Immature natural killer cell (primary cell): ENCODE measurements around the gene TRIM52. TPM values are rescaled to one million over a fixed set of nuclear protein-coding genes. Genes with fewer than 3 reads are reported as not detected.

ENCODE experiments used
- DNase-seq, 3 donors: peaks; one replicate each; pipeline ENCODE4 v3.0.0; 2022; ENCODE audit warnings: mixed read lengths in 1 of 3
- H3K27ac Mint-ChIP-seq, 6 donors: one replicate each; pipeline ENCODE4 v1.8.0; 2020; ENCODE audit warnings: mixed read lengths in 6 of 6, mild to moderate bottlenecking in 5 of 6, inconsistent platforms in 4 of 6, moderate library complexity in 3 of 6
- H3K27me3 Mint-ChIP-seq, 3 donors: one replicate each; pipeline ENCODE4 v1.8.0; 2020 to 2021; ENCODE audit warnings: low read depth in 3 of 3, mild to moderate bottlenecking in 3 of 3, mixed read lengths in 3 of 3, moderate library complexity in 3 of 3, inconsistent platforms in 1 of 3
- H3K36me3 Mint-ChIP-seq, 3 donors: one replicate each; pipeline ENCODE4 v1.8.0; 2020; ENCODE audit warnings: mixed read lengths in 3 of 3, inconsistent platforms in 2 of 3, mild to moderate bottlenecking in 2 of 3
- H3K4me1 Mint-ChIP-seq, 2 donors: one replicate each; pipeline ENCODE4 v1.8.0; 2020; ENCODE audit warnings: inconsistent platforms in 2 of 2, mild to moderate bottlenecking in 2 of 2, mixed read lengths in 2 of 2, moderate library complexity in 1 of 2
- H3K4me3 Mint-ChIP-seq, 5 donors: one replicate each; pipeline ENCODE4 v1.8.0; 2020; ENCODE audit warnings: mild to moderate bottlenecking in 5 of 5, mixed read lengths in 5 of 5, inconsistent platforms in 3 of 5, moderate library complexity in 3 of 5
- H3K9me3 Mint-ChIP-seq, 6 donors: one replicate each; pipeline ENCODE4 v1.8.0; 2020; ENCODE audit warnings: mild to moderate bottlenecking in 6 of 6, mixed read lengths in 6 of 6, inconsistent platforms in 4 of 6, moderate library complexity in 3 of 6
- polyA plus RNA-seq, 3 donors: library from polyadenylated mRNA; unstranded; fragments of 300-500 nt; fragmentation: Illumina TruSeq; gene quantifications; one replicate each; pipeline ENCODE4 v1.2.3, GENCODE V29; 2021

The TRIM52 gene
- polyA plus RNA-seq, 3 donors from 2014 or later, result 16.0 to 42.6 (median 18.0) TPM

GRCh38 chr5:181245427-181246275 is 15.3 kb downstream of the TRIM52 start:
- H3K4me1 Mint-ChIP-seq, result peaks cover 77 to 92% of the 10 kb centered on the region in 2 donors
- no peak for DNase-seq
- H3K36me3 Mint-ChIP-seq, result peaks cover 8 to 22% (median 9%) of the 10 kb centered on the region in 3 donors
- peak overlapping the region; percentile 89 to 99 (median 93) for H3K4me3 Mint-ChIP-seq
- H3K27ac Mint-ChIP-seq, result peak overlapping the region; percentile 92 to 97 (median 96)
- H3K27me3 Mint-ChIP-seq, result peaks cover 7 to 17% (median 13%) of the 10 kb centered on the region in 3 donors
- no peaks in the 10 kb centered on the region for H3K9me3 Mint-ChIP-seq

- Mint-ChIP-seq H3K27me3 (peaks cover 6 to 20% (median 18%) of the 10 kb centered on the region in 3 donors), H3K4me3 (peak within 1 kb of the TSS; percentile 94 to 100 (median 99)), H3K27ac (peak within 1 kb of the TSS; percentile 92 to 99 (median 97)), H3K9me3 (no peaks in the 10 kb centered on the region), H3K4me1 (peaks cover 67 to 85% of the 10 kb centered on the region in 2 donors), H3K36me3 (peaks cover 14 to 32% (median 16%) of the 10 kb centered on the region in 3 donors)
- peak; percentile 88 for DNase-seq
Observed at GRCh38 chr5:181243564-181244343, 17.2 kb downstream of the TRIM52 start, which contains the start of gene RACK1. Gene RACK1 (minus strand): TSS chr5:181243906. CDS start chr5:181243800, 106 bp downstream.

DNA sequence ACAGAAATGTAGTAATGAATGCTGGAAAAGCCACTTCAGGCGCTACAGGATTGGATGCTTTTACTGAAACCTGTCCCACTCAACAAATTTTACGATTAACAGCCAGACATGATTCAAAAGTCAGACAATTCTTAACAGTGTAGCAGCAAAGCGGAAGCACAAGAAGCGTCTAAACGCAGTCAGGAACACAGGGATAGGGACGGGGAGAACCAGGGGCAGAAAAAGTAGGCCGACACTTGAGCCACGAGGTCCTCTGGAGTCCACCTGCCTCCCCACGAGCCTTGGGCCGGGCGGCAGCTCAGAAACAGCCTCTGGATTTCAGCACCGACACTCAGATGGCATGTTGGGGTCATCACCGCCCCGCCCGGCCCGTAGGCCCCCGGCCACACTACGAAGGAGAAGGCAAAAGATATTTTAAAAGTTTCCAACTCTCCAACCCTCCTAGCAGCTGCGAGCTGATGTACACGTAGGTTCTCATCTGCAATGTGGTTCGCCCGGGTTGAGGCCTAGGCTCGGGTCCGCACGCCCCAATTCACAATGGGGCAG is 17.9 kb downstream of the TRIM52 start:
- H3K27me3 Mint-ChIP-seq, result peaks cover 6 to 21% (median 18%) of the 10 kb centered on the region in 3 donors
- H3K4me1 Mint-ChIP-seq, result peaks cover 61 to 83% of the 10 kb centered on the region in 2 donors
- H3K4me3 Mint-ChIP-seq, result peak overlapping the region; percentile 94 to 100 (median 99)
- H3K9me3 Mint-ChIP-seq, result no peaks in the 10 kb centered on the region
- DNase-seq, result no peak
- H3K36me3 Mint-ChIP-seq, result peaks cover 19 to 37% (median 20%) of the 10 kb centered on the region in 3 donors
- peak overlapping the region; percentile 92 to 99 (median 97) for H3K27ac Mint-ChIP-seq

GRCh38 chr5:181242031-181242451 is 18.9 kb downstream of the TRIM52 start:
- H3K4me1 Mint-ChIP-seq, result peaks cover 54 to 79% of the 10 kb centered on the region in 2 donors
- no peaks in the 10 kb centered on the region for H3K9me3 Mint-ChIP-seq
- H3K27ac Mint-ChIP-seq, result peak overlapping the region; percentile 92 to 99 (median 97)
- peak overlapping the region; percentile 94 to 100 (median 99) for H3K4me3 Mint-ChIP-seq
- H3K36me3 Mint-ChIP-seq, result peaks cover 22 to 45% (median 31%) of the 10 kb centered on the region in 3 donors
- peaks cover 3 to 21% (median 16%) of the 10 kb centered on the region in 3 donors for H3K27me3 Mint-ChIP-seq
- DNase-seq, result no peak

DNA sequence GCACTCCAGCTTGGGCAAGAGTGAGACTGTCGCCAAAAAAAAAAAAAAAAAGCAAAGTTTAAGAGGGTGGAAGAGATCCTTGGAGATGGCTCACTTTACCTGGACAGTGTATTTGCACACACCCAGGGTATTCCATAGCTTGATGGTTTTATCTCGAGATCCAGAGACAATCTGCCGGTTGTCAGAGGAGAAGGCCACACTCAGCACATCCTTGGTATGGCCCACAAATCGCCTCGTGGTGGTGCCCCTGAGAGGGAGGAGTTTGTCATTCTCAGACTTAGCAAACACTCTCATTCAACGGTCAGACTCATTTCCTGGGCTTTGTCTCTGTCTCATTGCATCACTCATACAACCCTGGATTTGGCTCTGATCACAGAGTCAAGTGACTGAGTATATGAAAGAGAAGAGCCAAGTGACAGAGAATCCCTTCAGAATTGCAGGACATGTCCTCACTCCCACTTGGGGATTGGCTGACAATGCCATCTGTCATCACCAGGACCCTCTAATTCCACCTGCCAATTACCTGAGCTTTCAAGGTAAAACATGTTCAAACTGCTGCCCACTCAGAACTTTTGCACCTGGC is 19.5 kb downstream of the TRIM52 start:
- DNase-seq, result peak in 2 of 3 donors; percentile 15 to 47
- peaks cover 25 to 50% (median 36%) of the 10 kb centered on the region in 3 donors for H3K36me3 Mint-ChIP-seq
- H3K4me1 Mint-ChIP-seq, result peaks cover 51 to 75% of the 10 kb centered on the region in 2 donors
- H3K27ac Mint-ChIP-seq, result peak overlapping the region; percentile 92 to 99 (median 97)
- peak overlapping the region; percentile 94 to 100 (median 99) for H3K4me3 Mint-ChIP-seq
- H3K27me3 Mint-ChIP-seq, result peaks cover 3 to 21% (median 16%) of the 10 kb centered on the region in 3 donors
- H3K9me3 Mint-ChIP-seq, result no peaks in the 10 kb centered on the region

DNA sequence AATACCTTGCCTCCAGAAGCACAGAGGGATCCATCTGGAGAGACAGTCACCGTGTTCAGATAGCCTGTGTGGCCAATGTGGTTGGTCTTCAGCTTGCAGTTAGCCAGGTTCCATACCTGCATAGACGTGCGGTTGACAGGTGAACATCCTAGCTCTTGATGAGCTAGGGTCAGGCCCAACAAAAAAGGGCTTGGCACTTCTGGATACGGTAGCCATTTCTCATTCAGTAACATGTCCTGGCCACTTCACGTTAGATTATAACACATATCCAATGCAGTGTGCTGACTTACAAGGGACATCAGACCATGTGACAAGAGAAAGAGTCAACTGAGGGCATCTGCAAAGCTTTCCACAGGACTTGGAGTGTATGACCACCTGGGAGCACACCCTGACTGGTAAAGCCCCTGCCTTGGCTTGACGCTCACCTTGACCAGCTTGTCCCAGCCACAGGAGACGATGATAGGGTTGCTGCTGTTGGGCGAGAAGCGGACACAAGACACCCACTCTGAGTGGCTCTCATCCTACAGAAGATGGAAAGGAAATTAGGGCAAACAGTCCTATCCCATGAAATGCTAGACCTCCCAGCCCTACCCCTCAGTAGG is 21.8 kb downstream of the TRIM52 start:
- DNase-seq, result no peak
- peak overlapping the region in 5 of 6 donors; percentile 32 to 71 (median 40) for H3K27ac Mint-ChIP-seq
- no peak overlapping the region for H3K4me3 Mint-ChIP-seq
- H3K36me3 Mint-ChIP-seq, result peaks cover 25 to 65% (median 43%) of the 10 kb centered on the region in 3 donors
- peaks cover 31 to 54% of the 10 kb centered on the region in 2 donors for H3K4me1 Mint-ChIP-seq
- H3K27me3 Mint-ChIP-seq, result peaks cover 0 to 21% (median 16%) of the 10 kb centered on the region in 3 donors
- no peaks in the 10 kb centered on the region for H3K9me3 Mint-ChIP-seq

DNA sequence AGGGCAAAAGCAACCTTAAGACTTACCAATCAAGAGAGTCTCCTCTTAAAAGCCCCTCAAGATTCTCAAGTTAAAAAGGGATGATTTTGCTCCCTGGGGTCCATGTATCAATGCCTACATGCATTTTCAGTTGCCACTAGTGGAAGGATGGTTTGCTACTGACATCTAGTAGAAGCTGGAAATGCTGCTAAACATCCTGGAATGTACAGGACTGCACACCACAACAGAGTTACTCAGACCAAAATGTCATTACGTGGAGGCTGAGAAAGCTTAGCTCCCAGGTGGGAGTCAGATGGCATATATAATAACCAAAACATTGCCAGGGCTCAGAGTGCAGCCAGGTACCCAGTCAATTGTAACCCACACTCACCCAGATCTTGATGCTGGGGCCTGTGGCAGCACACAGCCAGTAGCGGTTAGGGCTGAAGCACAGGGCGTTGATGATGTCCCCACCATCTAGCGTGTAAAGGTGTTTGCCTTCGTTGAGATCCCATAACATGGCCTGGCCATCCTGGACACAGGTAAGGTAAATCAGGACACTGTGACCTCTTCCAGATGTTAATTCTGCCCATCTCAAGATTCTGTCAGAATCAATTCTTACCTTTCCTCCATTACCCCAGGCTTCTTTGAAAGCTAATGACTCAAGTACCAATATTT is 23.1 kb downstream of the TRIM52 start:
- Mint-ChIP-seq H3K36me3 (peaks cover 25 to 66% (median 46%) of the 10 kb centered on the region in 3 donors), H3K27ac (peak overlapping the region; percentile 50 to 83 (median 60)), H3K4me1 (peaks cover 19 to 42% of the 10 kb centered on the region in 2 donors), H3K4me3 (no peak overlapping the region), H3K9me3 (no peaks in the 10 kb centered on the region), H3K27me3 (peaks cover 0 to 9% (median 8%) of the 10 kb centered on the region in 3 donors)
- DNase-seq, result no peak

DNA sequence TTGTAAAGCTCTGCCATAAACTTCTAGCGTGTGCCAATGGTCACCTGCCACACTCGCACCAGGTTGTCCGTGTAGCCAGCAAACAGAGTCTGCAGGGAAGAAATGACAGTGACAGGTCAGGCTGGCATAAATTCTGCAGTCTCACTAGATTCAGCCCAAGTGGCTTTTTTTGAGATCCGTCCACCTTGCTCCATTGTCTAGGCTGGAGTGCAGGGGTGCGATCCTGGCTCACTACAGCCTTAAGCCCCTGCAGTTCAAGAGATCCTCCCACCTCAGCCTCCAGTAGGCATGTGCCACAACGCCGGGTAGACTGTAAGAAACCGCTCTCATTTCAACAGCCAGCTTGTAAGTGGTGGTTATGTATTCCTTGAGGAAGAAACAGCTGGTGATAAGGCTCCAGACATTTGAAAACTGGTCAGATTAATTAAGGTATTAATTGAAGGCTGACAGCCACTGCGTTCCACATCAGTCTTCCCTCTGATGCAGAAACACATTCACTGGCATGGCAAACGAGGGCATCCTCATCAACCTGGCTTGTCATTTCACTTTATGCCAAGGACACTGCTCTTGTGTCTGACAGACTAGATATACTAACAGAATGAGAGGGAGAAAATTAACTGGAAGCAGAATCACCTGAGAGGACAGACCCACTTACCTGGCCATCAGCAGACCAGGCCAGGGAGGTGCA is 23.8 kb downstream of the TRIM52 start:
- no peak overlapping the region for H3K4me3 Mint-ChIP-seq

DNA sequence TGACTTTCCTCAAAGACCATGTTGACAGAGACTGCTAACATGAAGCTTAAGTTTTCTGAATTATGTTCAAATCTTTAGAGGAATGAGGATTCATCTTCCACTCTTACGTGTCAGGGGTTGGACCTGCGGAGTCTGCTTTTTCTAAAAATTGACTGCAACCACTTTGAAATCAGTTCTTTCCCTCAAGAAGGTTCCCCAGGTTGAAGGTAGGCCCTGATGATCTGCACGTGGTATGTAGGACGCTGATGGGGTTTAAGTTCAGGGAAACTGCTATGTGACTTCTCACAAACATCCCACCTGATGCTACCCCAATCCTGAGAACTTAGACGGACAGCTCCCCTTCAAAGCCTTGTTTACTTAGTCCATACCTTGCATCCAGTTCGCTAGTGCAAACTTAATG is 24.5 kb downstream of the TRIM52 start:
- no peak overlapping the region for H3K4me3 Mint-ChIP-seq
- peak overlapping the region in 1 of 6 donors; percentile 3 for H3K27ac Mint-ChIP-seq
- no peak for DNase-seq
- peaks cover 26 to 61% (median 44%) of the 10 kb centered on the region in 3 donors for H3K36me3 Mint-ChIP-seq
- H3K27me3 Mint-ChIP-seq, result peaks cover 0 to 6% (median 4%) of the 10 kb centered on the region in 3 donors
- H3K9me3 Mint-ChIP-seq, result no peaks in the 10 kb centered on the region
- peaks cover 6 to 38% of the 10 kb centered on the region in 2 donors for H3K4me1 Mint-ChIP-seq

More for the DNA sequence above, 23.8 kb downstream of the TRIM52 start:
- DNase-seq, result no peak
- H3K27me3 Mint-ChIP-seq, result peaks cover 0 to 8% (median 4%) of the 10 kb centered on the region in 3 donors
- H3K9me3 Mint-ChIP-seq, result no peaks in the 10 kb centered on the region
- H3K4me1 Mint-ChIP-seq, result peaks cover 12 to 38% of the 10 kb centered on the region in 2 donors
- peaks cover 23 to 65% (median 48%) of the 10 kb centered on the region in 3 donors for H3K36me3 Mint-ChIP-seq
- peak overlapping the region in 2 of 6 donors; percentile 17 to 61 for H3K27ac Mint-ChIP-seq

GRCh38 chr5:181235689-181236366 is 25.1 kb downstream of the TRIM52 start:
- H3K9me3 Mint-ChIP-seq, result no peaks in the 10 kb centered on the region

GRCh38 chr5:181235323-181235688 is 25.6 kb downstream of the TRIM52 start:
- peaks cover 26 to 57% (median 43%) of the 10 kb centered on the region in 3 donors for H3K36me3 Mint-ChIP-seq
- peaks cover 0 to 4% (median 4%) of the 10 kb centered on the region in 3 donors for H3K27me3 Mint-ChIP-seq

More at GRCh38 chr5:181235689-181236366, 25.1 kb downstream of the TRIM52 start:
- no peak for DNase-seq
- Mint-ChIP-seq H3K4me1 (peaks cover 5 to 32% of the 10 kb centered on the region in 2 donors), H3K27me3 (peaks cover 0 to 4% (median 4%) of the 10 kb centered on the region in 3 donors), H3K27ac (peak overlapping the region in 2 of 6 donors; percentile 17 to 57), H3K4me3 (no peak overlapping the region), H3K36me3 (peaks cover 26 to 60% (median 43%) of the 10 kb centered on the region in 3 donors)

More at GRCh38 chr5:181235323-181235688, 25.6 kb downstream of the TRIM52 start:
- no peak overlapping the region for H3K4me3 Mint-ChIP-seq
- DNase-seq, result no peak
- no peaks in the 10 kb centered on the region for H3K9me3 Mint-ChIP-seq
- H3K27ac Mint-ChIP-seq, result peak overlapping the region in 1 of 6 donors; percentile 57
- H3K4me1 Mint-ChIP-seq, result peaks cover 7 to 28% of the 10 kb centered on the region in 2 donors
